ENCODE data around the gene COX15. TPM values are rescaled to one million over a fixed set of nuclear protein-coding genes. Genes with fewer than 3 reads are reported as not detected.
A peak's percentile ranks its signal among the peaks of the same experiment; 100 is the strongest.

COX15 gene
- total and polyA plus RNA-seq, 2 of the 4 experiments (the other 2 are of a cell fraction): 18.9 to 40.1 TPM

DNA sequence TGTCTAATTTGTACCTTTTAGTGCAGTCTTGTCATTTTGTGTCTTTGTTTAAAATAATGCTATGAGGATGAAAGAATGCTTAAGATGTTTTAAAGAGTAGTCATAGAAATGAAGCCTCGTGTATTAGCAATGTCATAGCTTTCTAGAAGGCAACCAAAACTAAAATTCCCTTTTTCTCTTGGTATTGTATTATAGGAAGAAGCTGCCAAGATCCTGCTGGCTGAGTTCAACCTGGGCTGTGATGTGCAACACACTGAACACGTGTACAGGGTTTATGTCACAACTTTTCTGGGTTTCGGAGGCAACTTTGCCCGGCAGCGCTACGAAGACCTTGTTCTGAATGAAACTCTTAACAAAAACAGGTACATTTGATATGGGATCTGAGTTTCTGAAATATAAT is 36.2 kb downstream of the COX15 start:
- H2BK15ac ChIP-seq (ENCODE audit: low read depth, low read length): peak overlapping the region; percentile 45; the same call in 1 of the 3 replicates
- no peak overlapping the region for H3K9ac ChIP-seq (ENCODE audit: low read depth, low read length)
- H3K4me2 ChIP-seq (ENCODE audit: low read depth, low read length): no peak overlapping the region
- H2AK5ac ChIP-seq (ENCODE audit: low read depth, low read length): no peak overlapping the region
- H3K4me1 ChIP-seq (ENCODE audit: control insufficient read depth, insufficient read depth, low read length): peaks cover 15% of the 10 kb centered on the region
- peak; percentile 72 for DNase-seq
- ChIA-PET CTCF (interaction anchor here (0.7 kb wide), 1 partner anchor 21 kb away, joined by 3 read pairs; no protein-coding TSS in a partner anchor), POLR2A (ENCODE audit: unreplicated experiment) (no interaction called here)
- H3K9me3 ChIP-seq (ENCODE audit: control insufficient read depth, insufficient read depth, low read length): no peaks in the 10 kb centered on the region
- H4K5ac ChIP-seq (ENCODE audit: low read depth, low read length): peak overlapping the region; percentile 16; the same call in 1 of the 2 replicates
- in situ Hi-C loops (cut with MboI; ENCODE audit: low sequenced_read_pairs) (no loop called here), dilution Hi-C loops (cut with HindIII; ENCODE audit: low sequenced_read_pairs, unreplicated experiment) (no loop called here), intact Hi-C loops (cut with micrococcal nuclease) (no loop called here)
- H4K8ac ChIP-seq (ENCODE audit: low read depth in 2 of 2, low read length in 2 of 2): peak overlapping the region in 1 of 2 experiments; percentile 67; a peak in 2 of 4 replicates
- peak overlapping the region; percentile 56 for H3K27ac ChIP-seq (ENCODE audit: insufficient read depth, low read length)
- H2BK5ac ChIP-seq (ENCODE audit: low read depth, low read length, poor library complexity, severe bottlenecking): peak overlapping the region; percentile 100
- peak overlapping the region; percentile 38; the same call in 1 of the 2 replicates for H3K18ac ChIP-seq (ENCODE audit: low read depth, low read length)
- peaks cover 40% of the 10 kb centered on the region for H3K36me3 ChIP-seq (ENCODE audit: control insufficient read depth, insufficient read depth, low read length)
- TF ChIP-seq NFE2L2 (IDR thresholded peaks at IDR 0.05; ENCODE audit: low read depth, low read length) (no peak), CEBPB (IDR thresholded peaks at IDR 0.05; ENCODE audit: low read depth, low read length) (peak; percentile 35; the same call in 1 of the 2 replicates)
- peak overlapping the region; percentile 79; the same call in 1 of the 2 replicates for H2BK20ac ChIP-seq (ENCODE audit: low read depth, low read length)
- BruUV-seq (replicated peaks): no TSS peak
- no peaks in the 10 kb centered on the region for H4K20me1 ChIP-seq (ENCODE audit: insufficient read depth, low read length)
- H4K91ac ChIP-seq (ENCODE audit: insufficient read depth, low read depth, low read length): peak overlapping the region; percentile 27; the same call in 1 of the 2 replicates
- no peaks in the 10 kb centered on the region for H3K27me3 ChIP-seq (ENCODE audit: control insufficient read depth, insufficient read depth, low read length)
- peak overlapping the region; percentile 70 for H2BK120ac ChIP-seq (ENCODE audit: low read depth, low read length)
- no peak overlapping the region for H2AK9ac ChIP-seq (replicated peaks; ENCODE audit: low read depth, low read length, poor library complexity)
- H3K23ac ChIP-seq (ENCODE audit: low read depth, low read length): no peak overlapping the region
- H3K79me1 ChIP-seq (ENCODE audit: low read depth in 1 of 2, low read length in 2 of 2): peaks cover 16 to 26% of the 10 kb centered on the region in 2 experiments; a peak in 3 of 4 replicates
- H3K4ac ChIP-seq (ENCODE audit: low read depth, low read length): peak overlapping the region; percentile 74
- H3K56ac ChIP-seq (ENCODE audit: extremely low read depth, insufficient read depth, low read length): no peak overlapping the region; the same call in 1 of the 2 replicates
- H3K14ac ChIP-seq (replicated peaks; ENCODE audit: low read depth, low read length): peak overlapping the region; percentile 41
- peak; percentile 55 for ATAC-seq (ENCODE audit: low read depth)
- H3K9me1 ChIP-seq (ENCODE audit: insufficient read depth, low read length): peaks cover 8% of the 10 kb centered on the region
- no peak overlapping the region for H2AFZ ChIP-seq (replicated peaks; ENCODE audit: low read length, poor library complexity)
- no peak overlapping the region for H3K4me3 ChIP-seq (ENCODE audit: insufficient read depth, low read depth, low read length)
- no CpG with 5 or more reads among the region's 6 CpGs for WGBS, 2 experiments (ENCODE audit: extremely low coverage in 2 of 2, insufficient read length in 1 of 2)
